ENCODE data around the gene JMJD8. TPM values are rescaled to one million over a fixed set of nuclear protein-coding genes. Genes with fewer than 3 reads are reported as not detected.

JMJD8 gene
- total and polyA plus RNA-seq, 10 of the 15 experiments (the other 5 are each of a cell fraction or from before 2014, with no cell fraction given) = 1.00 to 50.4 (median 30.7) TPM

DNA sequence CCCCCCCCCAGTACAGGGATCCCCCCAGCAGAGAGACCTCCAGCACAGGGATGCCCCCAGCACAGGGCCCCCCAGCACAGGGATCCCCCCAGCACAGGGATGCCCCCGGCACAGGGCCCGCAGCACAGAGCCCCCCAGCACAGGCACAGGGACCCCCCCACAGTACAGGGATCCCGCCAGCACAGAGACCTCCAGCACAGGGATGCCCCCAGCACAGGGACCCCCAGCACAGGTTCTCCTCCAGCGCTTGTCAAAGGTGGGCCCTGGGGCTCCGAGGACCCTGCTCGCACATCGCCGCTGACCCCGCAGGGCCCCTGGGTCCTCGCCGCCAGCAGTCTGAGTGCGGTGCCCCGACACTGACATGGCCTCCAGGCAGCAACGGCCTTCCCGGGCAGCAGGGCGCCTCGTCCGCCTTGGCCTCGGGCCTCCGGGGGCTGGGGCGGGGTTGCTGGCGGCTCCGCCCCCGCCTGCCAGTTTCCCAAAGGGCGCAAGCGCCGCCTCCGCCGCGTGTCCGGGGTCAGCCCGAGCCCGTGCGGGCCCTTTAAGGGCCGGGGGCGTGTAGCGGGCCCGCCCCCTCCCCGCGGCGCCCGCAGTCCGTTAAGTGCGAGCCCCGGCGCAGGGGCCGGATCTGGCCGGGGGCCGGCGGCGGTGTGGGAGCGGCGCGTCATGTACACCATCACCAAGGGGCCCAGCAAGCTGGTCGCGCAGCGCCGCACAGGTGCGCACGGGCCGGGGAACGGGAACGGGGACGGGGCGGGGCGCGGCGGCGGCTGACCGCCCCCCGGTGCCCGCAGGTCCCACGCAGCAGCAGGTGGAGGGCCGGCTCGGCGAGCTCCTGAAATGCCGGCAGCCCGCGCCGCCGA, 42.6 kb downstream of the JMJD8 start, which contains the start of gene MCRIP2 (continued):
- TF ChIP-seq TBL1XR1 (IDR thresholded peaks at IDR 0.05; ENCODE audit: low read depth, low read length) = no peak
- no peak; the same call in 1 of the 2 replicates for TF ChIP-seq RB1 (IDR thresholded peaks at IDR 0.05; ENCODE audit: borderline replicate concordance)
- no peak for TF ChIP-seq KDM1A (IDR thresholded peaks at IDR 0.05; ENCODE audit: borderline replicate concordance)
- TF ChIP-seq, protein P1, sequence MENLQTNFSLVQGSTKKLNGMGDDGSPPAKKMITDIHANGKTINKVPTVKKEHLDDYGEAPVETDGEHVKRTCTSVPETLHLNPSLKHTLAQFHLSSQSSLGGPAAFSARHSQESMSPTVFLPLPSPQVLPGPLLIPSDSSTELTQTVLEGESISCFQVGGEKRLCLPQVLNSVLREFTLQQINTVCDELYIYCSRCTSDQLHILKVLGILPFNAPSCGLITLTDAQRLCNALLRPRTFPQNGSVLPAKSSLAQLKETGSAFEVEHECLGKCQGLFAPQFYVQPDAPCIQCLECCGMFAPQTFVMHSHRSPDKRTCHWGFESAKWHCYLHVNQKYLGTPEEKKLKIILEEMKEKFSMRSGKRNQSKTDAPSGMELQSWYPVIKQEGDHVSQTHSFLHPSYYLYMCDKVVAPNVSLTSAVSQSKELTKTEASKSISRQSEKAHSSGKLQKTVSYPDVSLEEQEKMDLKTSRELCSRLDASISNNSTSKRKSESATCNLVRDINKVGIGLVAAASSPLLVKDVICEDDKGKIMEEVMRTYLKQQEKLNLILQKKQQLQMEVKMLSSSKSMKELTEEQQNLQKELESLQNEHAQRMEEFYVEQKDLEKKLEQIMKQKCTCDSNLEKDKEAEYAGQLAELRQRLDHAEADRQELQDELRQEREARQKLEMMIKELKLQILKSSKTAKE (IDR thresholded peaks at IDR 0.05; ENCODE audit: low read depth, poor library complexity, severe bottlenecking) = no peak
- no peak for TF ChIP-seq HDAC2 (IDR thresholded peaks at IDR 0.05)
- TF ChIP-seq SMAD5 (IDR thresholded peaks at IDR 0.05; ENCODE audit: low read depth) = no peak; the same call in 1 of the 2 replicates
- TF ChIP-seq, protein P2, sequence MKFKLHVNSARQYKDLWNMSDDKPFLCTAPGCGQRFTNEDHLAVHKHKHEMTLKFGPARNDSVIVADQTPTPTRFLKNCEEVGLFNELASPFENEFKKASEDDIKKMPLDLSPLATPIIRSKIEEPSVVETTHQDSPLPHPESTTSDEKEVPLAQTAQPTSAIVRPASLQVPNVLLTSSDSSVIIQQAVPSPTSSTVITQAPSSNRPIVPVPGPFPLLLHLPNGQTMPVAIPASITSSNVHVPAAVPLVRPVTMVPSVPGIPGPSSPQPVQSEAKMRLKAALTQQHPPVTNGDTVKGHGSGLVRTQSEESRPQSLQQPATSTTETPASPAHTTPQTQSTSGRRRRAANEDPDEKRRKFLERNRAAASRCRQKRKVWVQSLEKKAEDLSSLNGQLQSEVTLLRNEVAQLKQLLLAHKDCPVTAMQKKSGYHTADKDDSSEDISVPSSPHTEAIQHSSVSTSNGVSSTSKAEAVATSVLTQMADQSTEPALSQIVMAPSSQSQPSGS (IDR thresholded peaks at IDR 0.05; ENCODE audit: low read length) = no peak
- TF ChIP-seq NFYA (IDR thresholded peaks at IDR 0.05; ENCODE audit: borderline replicate concordance, low read depth, low read length) = no peak
- no peak for TF ChIP-seq MTA2 (IDR thresholded peaks at IDR 0.05; ENCODE audit: low read depth)
- TF ChIP-seq, protein P3, sequence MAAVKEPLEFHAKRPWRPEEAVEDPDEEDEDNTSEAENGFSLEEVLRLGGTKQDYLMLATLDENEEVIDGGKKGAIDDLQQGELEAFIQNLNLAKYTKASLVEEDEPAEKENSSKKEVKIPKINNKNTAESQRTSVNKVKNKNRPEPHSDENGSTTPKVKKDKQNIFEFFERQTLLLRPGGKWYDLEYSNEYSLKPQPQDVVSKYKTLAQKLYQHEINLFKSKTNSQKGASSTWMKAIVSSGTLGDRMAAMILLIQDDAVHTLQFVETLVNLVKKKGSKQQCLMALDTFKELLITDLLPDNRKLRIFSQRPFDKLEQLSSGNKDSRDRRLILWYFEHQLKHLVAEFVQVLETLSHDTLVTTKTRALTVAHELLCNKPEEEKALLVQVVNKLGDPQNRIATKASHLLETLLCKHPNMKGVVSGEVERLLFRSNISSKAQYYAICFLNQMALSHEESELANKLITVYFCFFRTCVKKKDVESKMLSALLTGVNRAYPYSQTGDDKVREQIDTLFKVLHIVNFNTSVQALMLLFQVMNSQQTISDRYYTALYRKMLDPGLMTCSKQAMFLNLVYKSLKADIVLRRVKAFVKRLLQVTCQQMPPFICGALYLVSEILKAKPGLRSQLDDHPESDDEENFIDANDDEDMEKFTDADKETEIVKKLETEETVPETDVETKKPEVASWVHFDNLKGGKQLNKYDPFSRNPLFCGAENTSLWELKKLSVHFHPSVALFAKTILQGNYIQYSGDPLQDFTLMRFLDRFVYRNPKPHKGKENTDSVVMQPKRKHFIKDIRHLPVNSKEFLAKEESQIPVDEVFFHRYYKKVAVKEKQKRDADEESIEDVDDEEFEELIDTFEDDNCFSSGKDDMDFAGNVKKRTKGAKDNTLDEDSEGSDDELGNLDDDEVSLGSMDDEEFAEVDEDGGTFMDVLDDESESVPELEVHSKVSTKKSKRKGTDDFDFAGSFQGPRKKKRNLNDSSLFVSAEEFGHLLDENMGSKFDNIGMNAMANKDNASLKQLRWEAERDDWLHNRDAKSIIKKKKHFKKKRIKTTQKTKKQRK (IDR thresholded peaks at IDR 0.05; ENCODE audit: low read depth, low read length) = no peak
- no peak for TF ChIP-seq MEF2A (IDR thresholded peaks at IDR 0.05; ENCODE audit: insufficient read depth, low read depth, low read length)
- TF ChIP-seq MEF2B (IDR thresholded peaks at IDR 0.05; ENCODE audit: partially characterized antibody, poor library complexity, severe bottlenecking) = no peak
- no peak for TF ChIP-seq NR2C2 (IDR thresholded peaks at IDR 0.05; ENCODE audit: borderline replicate concordance, control insufficient read depth, insufficient read length, low read depth)
- TF ChIP-seq CHD2 (IDR thresholded peaks at IDR 0.05; ENCODE audit: borderline replicate concordance, low read depth, low read length) = no peak
- TF ChIP-seq WRNIP1 (IDR thresholded peaks at IDR 0.05; ENCODE audit: borderline replicate concordance, low read depth, low read length) = no peak
- TF ChIP-seq, protein P4, sequence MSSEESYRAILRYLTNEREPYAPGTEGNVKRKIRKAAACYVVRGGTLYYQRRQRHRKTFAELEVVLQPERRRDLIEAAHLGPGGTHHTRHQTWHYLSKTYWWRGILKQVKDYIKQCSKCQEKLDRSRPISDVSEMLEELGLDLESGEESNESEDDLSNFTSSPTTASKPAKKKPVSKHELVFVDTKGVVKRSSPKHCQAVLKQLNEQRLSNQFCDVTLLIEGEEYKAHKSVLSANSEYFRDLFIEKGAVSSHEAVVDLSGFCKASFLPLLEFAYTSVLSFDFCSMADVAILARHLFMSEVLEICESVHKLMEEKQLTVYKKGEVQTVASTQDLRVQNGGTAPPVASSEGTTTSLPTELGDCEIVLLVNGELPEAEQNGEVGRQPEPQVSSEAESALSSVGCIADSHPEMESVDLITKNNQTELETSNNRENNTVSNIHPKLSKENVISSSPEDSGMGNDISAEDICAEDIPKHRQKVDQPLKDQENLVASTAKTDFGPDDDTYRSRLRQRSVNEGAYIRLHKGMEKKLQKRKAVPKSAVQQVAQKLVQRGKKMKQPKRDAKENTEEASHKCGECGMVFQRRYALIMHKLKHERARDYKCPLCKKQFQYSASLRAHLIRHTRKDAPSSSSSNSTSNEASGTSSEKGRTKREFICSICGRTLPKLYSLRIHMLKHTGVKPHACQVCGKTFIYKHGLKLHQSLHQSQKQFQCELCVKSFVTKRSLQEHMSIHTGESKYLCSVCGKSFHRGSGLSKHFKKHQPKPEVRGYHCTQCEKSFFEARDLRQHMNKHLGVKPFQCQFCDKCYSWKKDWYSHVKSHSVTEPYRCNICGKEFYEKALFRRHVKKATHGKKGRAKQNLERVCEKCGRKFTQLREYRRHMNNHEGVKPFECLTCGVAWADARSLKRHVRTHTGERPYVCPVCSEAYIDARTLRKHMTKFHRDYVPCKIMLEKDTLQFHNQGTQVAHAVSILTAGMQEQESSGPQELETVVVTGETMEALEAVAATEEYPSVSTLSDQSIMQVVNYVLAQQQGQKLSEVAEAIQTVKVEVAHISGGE (CRISPR knock-in tag; IDR thresholded peaks at IDR 0.05) = no peak
- peak; percentile 63 for TF ChIP-seq IKZF1 (conservative IDR thresholded peaks at IDR 0.05)
- TF ChIP-seq NR2F1 (conservative IDR thresholded peaks at IDR 0.05) = peak; percentile 89
- no peak for TF ChIP-seq ZNF207 (IDR thresholded peaks at IDR 0.05; ENCODE audit: borderline replicate concordance)
